ENCODE results near the gene MRPL10.

The MRPL10 gene

GRCh38 chr17:47857551-47858455 lies 26.5 kb upstream of the MRPL10 start:
- DNase-seq = peak; percentile 17 to 58

- DNase-seq = no peak
These were observed 25.5 kb upstream of the MRPL10 start for GRCh38 chr17:47856830-47857229.

DNA sequence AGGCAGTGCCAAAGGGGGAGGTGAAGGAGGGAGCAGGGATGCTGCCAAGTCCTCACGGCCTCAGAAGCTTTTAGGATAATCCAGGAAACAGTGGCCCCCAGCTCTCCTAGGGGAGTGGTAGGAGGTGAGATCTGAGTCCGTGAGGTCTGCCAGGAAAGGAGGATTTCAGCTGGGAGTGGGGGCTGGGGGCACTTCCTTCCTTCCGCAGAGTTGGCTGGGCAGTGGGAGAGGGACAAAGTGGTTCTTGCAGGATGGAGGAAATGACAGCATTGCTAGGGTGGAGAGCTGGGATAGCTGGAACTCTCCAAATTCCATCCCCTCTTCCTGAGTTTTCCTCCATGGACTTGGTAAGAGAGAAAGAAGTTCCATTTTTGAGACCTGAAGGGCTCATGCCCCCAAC lies 24.4 kb upstream of the MRPL10 start:
- DNase-seq = no peak

DNA sequence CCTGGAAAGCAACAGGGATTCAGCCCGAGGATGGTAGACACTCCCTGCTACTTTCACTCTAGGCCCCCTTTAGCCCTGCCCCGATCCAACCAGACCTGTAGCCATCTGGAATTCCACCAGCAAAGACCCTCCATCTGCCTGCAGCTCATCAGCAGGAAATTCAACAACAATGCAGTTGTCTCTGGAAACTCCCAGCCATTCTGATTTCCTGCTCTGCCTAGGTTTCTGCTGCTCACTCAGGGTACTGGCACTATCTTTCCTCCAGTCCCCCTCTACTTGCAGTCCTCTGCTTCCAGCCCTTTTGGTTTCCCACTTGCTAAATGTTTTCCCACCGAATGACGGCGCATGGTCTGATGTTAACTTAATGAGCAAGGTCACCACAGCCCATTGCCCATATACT lies 22.3 kb upstream of the MRPL10 start:
- DNase-seq = no peak

- peak in 1 of 2 donors; percentile 59 for DNase-seq
These were observed 21.0 kb upstream of the MRPL10 start for GRCh38 chr17:47852113-47852949.

GRCh38 chr17:47851764-47852112 lies 20.4 kb upstream of the MRPL10 start:
- no peak for DNase-seq

GRCh38 chr17:47850692-47851573 lies 19.6 kb upstream of the MRPL10 start, which contains the start of gene SP6:
TSS of gene SP6 (minus strand) at chr17:47851163. CDS start at chr17:47848429, 2,734 bp downstream.
- DNase-seq = no peak

- no peak for DNase-seq
These were observed 19.0 kb upstream of the MRPL10 start for GRCh38 chr17:47850373-47850691.

DNA sequence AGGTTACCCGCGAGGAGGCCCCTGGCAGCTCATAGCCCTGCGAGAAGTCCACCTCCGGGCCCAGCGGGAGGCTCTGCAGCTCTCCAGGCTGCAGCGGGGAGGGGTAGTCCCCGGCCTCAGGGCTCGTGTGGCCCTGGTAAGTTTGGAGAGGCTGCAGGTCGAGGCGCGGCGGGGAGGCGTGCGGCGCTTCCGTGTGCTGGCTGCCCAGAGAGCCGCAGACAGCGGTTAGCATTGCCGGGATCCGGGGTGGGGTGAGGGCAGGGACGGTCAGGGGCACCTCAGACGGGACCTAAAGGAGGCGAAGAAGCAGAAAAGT lies 16.8 kb upstream of the MRPL10 start:
- no peak for DNase-seq

GRCh38 chr17:47847341-47848197 lies 16.2 kb upstream of the MRPL10 start:
- DNase-seq = peak in 1 of 2 donors; percentile 24

DNA sequence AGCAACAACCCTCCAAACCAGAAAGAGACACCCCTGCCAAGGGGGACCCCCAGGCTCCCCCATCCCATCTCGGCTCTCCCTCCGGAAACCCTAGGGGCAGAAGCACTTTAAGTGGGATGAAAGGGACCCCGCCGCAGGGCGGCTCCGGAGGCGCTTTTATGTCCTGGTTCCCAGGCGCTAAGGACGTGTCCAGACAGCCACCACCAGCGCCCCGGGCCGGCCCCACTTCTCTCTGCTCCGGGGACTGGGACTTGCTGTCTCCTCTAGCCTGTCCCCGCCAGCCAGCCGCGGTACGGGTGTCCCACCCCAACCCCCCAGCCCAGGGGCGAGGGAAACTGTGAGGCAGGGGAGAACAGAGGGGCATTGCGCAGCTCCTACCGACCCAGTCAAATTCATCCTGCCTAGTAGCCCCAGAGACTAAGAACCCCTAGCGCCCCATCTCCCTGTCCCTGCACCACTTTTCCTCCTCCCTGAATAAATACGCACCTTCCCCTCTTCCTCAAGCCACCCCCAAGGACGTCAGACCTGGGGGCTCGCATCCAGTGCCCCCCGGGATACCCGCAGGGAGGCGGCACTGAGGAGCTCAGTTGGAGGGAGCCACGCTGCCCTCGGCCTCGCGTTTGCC lies 15.5 kb upstream of the MRPL10 start:
- no peak for DNase-seq

GRCh38 chr17:47845716-47846075 lies 14.4 kb upstream of the MRPL10 start:
- no peak for DNase-seq

- peak; percentile 12 to 28 for DNase-seq
These were observed 13.7 kb upstream of the MRPL10 start for GRCh38 chr17:47844814-47845715.

DNA sequence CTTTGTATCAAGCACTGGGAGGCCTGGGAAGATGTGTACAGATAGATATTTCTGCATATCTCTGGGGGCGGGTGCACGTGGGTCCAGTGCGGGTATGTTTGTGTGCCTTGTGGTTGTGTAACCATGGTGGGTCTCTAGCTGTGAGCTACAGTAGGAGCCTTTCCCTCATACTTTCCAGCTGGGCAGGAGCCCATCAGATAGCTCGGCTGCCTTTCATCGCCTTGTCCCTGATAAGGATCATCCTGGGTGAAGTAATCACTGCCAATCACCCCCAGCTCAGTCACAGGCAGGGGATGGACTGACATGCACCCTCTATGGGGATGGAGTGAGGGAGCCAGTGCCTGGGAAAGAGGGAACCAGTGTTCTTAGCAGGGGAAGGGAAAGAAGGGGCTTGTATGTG lies 12.9 kb upstream of the MRPL10 start:
- no peak for DNase-seq

DNA sequence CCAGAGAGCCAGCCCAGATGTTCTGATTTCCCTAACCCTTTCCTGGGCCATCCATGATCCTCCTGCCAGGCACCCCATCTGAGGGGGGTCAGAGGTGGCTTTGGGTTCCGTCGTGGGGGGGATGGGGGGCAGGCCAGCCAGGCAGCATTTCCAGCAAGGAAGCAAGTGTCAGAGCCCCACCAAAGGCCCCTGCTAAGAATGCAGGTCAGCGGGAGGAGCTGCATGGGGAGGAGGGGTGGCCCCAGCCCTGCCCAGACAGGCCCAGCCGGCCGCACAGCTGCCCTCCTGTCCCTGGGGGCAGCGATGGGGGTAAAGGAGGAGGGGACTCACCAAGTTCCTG lies 12.0 kb upstream of the MRPL10 start:
- DNase-seq = no peak

DNA sequence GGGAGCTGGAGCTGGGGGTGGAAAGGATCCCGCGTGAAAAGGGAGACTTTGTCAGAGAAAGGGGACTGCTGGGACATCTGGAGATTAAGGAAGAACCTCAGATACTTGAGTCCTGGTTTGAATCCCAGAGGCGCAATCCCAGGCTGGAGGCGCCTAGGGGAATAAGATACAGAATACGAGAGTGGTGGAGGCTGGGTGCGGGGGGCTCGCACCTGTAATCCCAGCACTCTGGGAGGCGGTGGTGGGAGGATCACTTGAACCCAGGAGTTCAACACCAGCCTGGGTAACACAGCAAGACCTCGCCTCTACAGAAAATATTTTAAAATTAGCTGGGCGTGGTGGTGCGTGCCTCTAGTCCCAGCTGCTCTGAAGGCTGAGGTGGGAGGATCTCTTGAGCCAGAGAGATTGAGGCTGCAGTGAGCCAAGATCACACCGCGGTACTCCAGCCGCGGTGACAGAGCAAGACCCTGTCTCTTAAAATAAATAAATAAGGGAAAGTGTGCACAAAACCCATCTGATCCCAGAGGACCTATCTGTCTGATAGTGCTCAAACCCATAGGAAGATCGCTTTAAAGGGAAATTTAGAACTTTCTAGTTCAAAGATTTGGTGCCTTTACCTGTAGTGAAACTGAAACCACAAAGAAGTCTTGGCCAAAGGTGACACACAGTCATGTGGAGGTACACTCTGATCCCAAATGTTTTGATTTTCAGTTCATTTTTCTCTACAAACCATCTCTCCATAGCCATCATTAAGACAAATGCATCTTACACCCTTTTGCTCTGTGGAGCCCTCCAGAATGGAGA lies 10.3 kb upstream of the MRPL10 start:
- no peak for DNase-seq

GRCh38 chr17:47840742-47841487 lies 9.6 kb upstream of the MRPL10 start, which contains the start of gene SCRN2:
TSS of gene SCRN2 (minus strand) at chr17:47841273. CDS start at chr17:47840843, 430 bp downstream.
- DNase-seq = peak; percentile 87 to 92

- no peak for DNase-seq
These were observed 8.8 kb upstream of the MRPL10 start for GRCh38 chr17:47840001-47840741.

All from inflammatory macrophage (primary cell).